MCF 10A (cell line): ENCODE results near the gene LYPD6. TPM values are rescaled to one million over a fixed set of nuclear protein-coding genes. Genes with fewer than 3 reads are reported as not detected.

Source experiments
- BruUV-seq: library from RNA; stranded (reverse); fragments of 400-500 nt; replicated peaks from 2 replicates; lab custom pipeline; 2021; lab: Mats Ljungman, UMichigan
- CTCF ChIA-PET: fragments of 300-600 bp; sonication (Branson Sonifier 250); formaldehyde crosslinking; extraction: SDS; loops from one replicate; lab custom pipeline; 2021; ENCODE audit warnings: antibody characterized with exemption, inconsistent platforms; lab: Yijun Ruan, JAX
- POLR2A ChIA-PET: fragments of 300-600, 350-650 bp; sonication (Branson Sonifier 250); formaldehyde crosslinking; extraction: SDS; loops from one replicate; lab custom pipeline; 2020; ENCODE audit warnings: antibody characterized with exemption, inconsistent platforms; lab: Yijun Ruan, JAX
- DNase-seq: peaks from one replicate; pipeline ENCODE4 v3.0.0-alpha.2; 2018; ENCODE audit not compliant: unreplicated experiment
- H3K27ac Mint-ChIP-seq: one replicate; pipeline ENCODE4 v1.8.0; 2022; ENCODE audit warnings: mild to moderate bottlenecking, low read depth, mixed read lengths; ENCODE audit not compliant: unreplicated experiment
- H3K27me3 Mint-ChIP-seq: one replicate; pipeline ENCODE4 v1.8.0; 2022; ENCODE audit warnings: mixed read lengths; ENCODE audit not compliant: insufficient read depth, unreplicated experiment
- H3K36me3 Mint-ChIP-seq: one replicate; pipeline ENCODE4 v1.8.0; 2022; ENCODE audit warnings: mild to moderate bottlenecking, moderate library complexity, mixed read lengths; ENCODE audit not compliant: insufficient read depth, unreplicated experiment
- H3K4me1 Mint-ChIP-seq: one replicate; pipeline ENCODE4 v1.8.0; 2022; ENCODE audit warnings: mixed read lengths; ENCODE audit not compliant: insufficient read depth, unreplicated experiment
- H3K4me3 Mint-ChIP-seq: one replicate; pipeline ENCODE4 v1.8.0; 2022; ENCODE audit warnings: mild to moderate bottlenecking, moderate library complexity, mixed read lengths; ENCODE audit not compliant: unreplicated experiment
- H3K9me3 Mint-ChIP-seq: one replicate; pipeline ENCODE4 v1.8.0; 2022; ENCODE audit warnings: mixed read lengths; ENCODE audit not compliant: unreplicated experiment
- CTCF ChIP-seq: fragments of 200-600 bp; IDR thresholded peaks from one replicate; pipeline ENCODE4 v1.8.0; 2022; ENCODE audit warnings: antibody characterized with exemption, mild to moderate bottlenecking; ENCODE audit not compliant: unreplicated experiment
- intact Hi-C: fragments of 100-400 bp; cut with micrococcal nuclease; formaldehyde crosslinking; loops from 2 replicates; pipeline ENCODE4 v1.14.1; 2022
- total RNA-seq: library from RNA; stranded (reverse); gene quantifications from 2 replicates; pipeline ENCODE4 v1.2.3, GENCODE V29; 2022

The LYPD6 gene
- total RNA-seq, 1 experiment from 2014 or later: 3.2 TPM

GRCh38 chr2:149371476-149371875, 41.1 kb downstream of the LYPD6 start:
- peaks cover 8% of the 10 kb centered on the region for H3K4me1 Mint-ChIP-seq
- CTCF ChIA-PET: no interaction called here
- H3K27ac Mint-ChIP-seq: no peak overlapping the region
- BruUV-seq: no TSS peak
- H3K27me3 Mint-ChIP-seq: no peaks in the 10 kb centered on the region
- intact Hi-C loops: no loop called here
- no peaks in the 10 kb centered on the region for H3K36me3 Mint-ChIP-seq
- H3K9me3 Mint-ChIP-seq: no peaks in the 10 kb centered on the region
- DNase-seq: no peak
- POLR2A ChIA-PET: no interaction called here
- TF ChIP-seq CTCF: no peak
- no peak overlapping the region for H3K4me3 Mint-ChIP-seq

DNA sequence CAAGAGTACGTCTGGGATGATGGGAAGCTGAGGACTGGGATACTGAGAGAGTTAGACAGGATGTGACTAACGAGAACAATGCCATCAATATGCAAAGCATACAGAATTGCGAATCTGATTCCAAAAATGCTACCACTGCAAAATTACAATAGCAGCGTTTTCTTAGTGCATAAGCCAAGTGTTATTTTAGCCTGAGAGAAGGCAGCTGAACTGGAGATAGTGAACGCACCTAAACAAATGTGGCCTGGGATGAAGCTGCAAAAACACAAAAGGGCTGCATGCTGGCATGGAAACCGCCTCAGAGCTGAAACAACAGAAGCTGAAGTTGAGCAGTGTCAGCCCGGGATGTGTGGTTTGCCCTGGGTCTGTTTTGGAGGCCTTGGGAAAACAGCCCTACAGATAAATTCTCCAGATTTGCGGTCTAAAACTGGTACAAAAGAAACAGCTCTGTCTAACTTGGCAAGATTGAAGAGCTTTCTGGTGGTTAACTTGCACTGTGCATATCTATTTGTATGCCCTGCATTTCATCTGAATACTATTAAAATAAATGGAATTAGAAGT, 45.5 kb downstream of the LYPD6 start:
- H3K36me3 Mint-ChIP-seq: no peaks in the 10 kb centered on the region
- no peak overlapping the region for H3K4me3 Mint-ChIP-seq
- intact Hi-C loops: no loop called here
- ChIA-PET CTCF (interaction anchor here (0.6 to 0.9 kb wide), 3 partner anchors 35 to 358 kb away, joined by 3 read pairs; partner anchors contain the start of gene LYPD6), POLR2A (interaction anchor here (1.1 kb wide), 1 partner anchor 10 kb away, joined by 3 read pairs; no protein-coding TSS in a partner anchor)
- no peak for DNase-seq
- no peaks in the 10 kb centered on the region for H3K27me3 Mint-ChIP-seq
- no peak for TF ChIP-seq CTCF
- H3K9me3 Mint-ChIP-seq: no peaks in the 10 kb centered on the region
- BruUV-seq: no TSS peak
- no peak overlapping the region for H3K27ac Mint-ChIP-seq
- H3K4me1 Mint-ChIP-seq: peaks cover 5% of the 10 kb centered on the region

- DNase-seq: no peak
- no peaks in the 10 kb centered on the region for H3K36me3 Mint-ChIP-seq
- no peak for TF ChIP-seq CTCF
- H3K9me3 Mint-ChIP-seq: no peaks in the 10 kb centered on the region
- intact Hi-C loops: no loop called here
- H3K4me1 Mint-ChIP-seq: peaks cover 5% of the 10 kb centered on the region
- POLR2A ChIA-PET: no interaction called here
- H3K27me3 Mint-ChIP-seq: no peaks in the 10 kb centered on the region
- H3K27ac Mint-ChIP-seq: no peak overlapping the region
- H3K4me3 Mint-ChIP-seq: no peak overlapping the region
- CTCF ChIA-PET: no interaction called here
- BruUV-seq: no TSS peak
Observed at GRCh38 chr2:149380205-149380604, 49.8 kb downstream of the LYPD6 start.

DNA sequence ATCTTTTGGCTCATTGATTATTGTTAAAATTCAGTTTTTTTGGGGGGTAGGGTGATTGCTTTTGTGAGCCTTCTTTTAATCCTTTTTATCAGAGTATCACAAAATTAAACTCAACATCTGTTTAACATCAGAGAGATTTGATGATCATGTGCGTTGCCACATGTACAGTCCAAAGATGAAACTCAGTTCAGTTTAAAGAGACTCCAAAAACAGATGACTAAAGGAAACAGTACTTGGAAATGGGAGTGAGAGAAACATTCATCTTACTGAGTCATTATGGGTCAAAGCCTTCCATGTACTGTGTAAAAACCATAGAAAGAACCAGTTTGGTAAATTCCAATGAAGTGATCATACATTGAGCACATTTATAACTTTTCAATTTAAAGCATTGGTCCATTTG, 53.0 kb downstream of the LYPD6 start:
- ChIA-PET CTCF (no interaction called here), POLR2A (no interaction called here)
- Mint-ChIP-seq H3K36me3 (no peaks in the 10 kb centered on the region), H3K4me1 (peaks cover 5% of the 10 kb centered on the region), H3K27me3 (no peaks in the 10 kb centered on the region), H3K4me3 (no peak overlapping the region), H3K9me3 (no peaks in the 10 kb centered on the region), H3K27ac (no peak overlapping the region)
- no peak for DNase-seq
- no peak for TF ChIP-seq CTCF
- BruUV-seq: no TSS peak
- intact Hi-C loops: no loop called here
